Subcutaneous adipose tissue (tissue), 4 donors: Measurements from ENCODE around the gene TRIM38. TPM values are rescaled to one million over a fixed set of nuclear protein-coding genes. Genes with fewer than 3 reads are reported as not detected.

Source experiments
- CTCF ChIP-seq: fragments of 450-650 bp; IDR thresholded peaks from one replicate; pipeline ENCODE4 v1.5.1; 2016; ENCODE audit warnings: low read depth, mild to moderate bottlenecking, control low read depth, antibody characterized with exemption, moderate library complexity
- total RNA-seq, 4 donors: library from RNA; depleted of rRNA; stranded (reverse); fragments of >200 nt; gene quantifications; one replicate each; pipeline ENCODE4 v1.1.0, GENCODE V29; 2016

The TRIM38 gene
- total RNA-seq, 4 donors from 2014 or later: 10.2 to 20.4 (median 11.2) TPM

DNA sequence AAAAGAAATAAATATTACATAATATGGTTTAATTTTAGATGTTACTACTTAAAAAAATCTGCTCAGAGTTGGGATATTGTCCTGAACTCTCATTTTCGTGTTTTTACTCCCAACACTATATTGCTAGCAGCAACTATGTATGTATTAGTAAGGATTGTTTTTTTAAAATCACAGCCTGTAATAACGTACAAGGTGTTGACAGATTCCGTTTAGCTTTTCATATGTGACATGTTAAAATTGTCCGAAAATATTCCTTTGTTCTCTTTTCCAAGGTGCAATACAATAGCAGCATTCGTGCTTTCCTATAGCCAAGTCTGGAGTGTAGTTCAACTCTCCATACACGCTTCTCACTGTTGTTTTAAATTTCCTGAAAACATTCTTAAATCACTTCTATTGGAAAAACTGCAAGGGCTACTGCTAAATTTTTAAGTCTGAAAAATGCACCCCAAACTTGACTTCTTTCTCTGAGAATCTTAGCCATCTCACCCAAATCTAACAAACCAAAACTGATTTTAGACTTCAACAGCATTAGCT is 65.7 kb downstream of the TRIM38 start:
- no peak for TF ChIP-seq CTCF

DNA sequence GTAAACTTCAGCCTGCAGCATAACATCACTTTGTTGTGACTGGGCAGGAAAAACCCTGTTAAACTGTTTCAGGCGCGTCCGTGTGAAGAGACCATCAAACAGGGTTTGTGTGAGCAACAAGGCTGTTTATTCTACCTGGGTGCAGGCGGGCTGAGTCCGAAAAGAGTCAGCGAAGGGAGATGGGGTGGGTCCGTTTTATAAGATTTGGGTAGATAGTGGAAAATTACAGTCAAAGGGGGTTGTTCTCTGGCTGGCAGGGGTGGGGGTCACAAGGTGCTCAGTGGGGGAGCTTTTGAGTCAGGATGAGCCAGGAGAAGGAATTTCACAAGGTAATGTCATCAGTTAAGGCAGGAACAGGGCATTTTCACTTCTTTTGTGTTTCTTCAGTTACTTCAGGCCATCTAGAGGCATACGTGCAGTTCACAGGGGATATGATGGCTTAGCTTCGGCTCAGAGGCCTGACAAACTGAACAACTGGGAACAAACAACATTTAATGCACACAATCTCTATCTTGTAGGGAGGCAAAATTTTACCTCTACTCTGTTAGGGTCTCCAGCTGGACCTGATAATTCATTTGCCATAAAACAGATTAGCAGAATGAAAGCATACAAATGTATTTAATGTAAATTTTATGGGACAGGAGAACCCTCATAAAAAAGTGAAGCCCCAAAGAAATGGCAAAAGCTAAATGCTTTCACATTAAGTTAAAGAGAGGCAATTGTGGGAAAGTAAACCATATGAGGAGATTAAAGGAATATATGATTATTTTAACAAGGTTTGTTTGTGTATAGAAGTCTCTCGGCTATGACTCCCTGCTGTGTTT is 66.4 kb downstream of the TRIM38 start:
- no peak for TF ChIP-seq CTCF

DNA sequence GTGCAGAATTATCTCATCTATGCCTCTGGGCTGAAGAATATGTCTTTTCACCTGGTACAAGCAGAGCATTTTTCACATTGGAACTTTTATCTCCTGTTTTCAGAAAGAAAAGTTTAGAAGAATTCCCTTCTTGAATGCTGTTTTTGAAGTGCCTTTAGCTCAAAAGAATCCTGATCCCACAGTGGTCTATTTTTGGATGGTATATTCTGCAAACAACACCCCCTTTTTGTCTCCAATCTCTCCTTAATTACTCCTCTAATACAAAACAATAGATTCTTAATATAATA is 66.9 kb downstream of the TRIM38 start:
- TF ChIP-seq CTCF: no peak

GRCh38 chr6:26029857-26030653 is 67.5 kb downstream of the TRIM38 start:
- no peak for TF ChIP-seq CTCF

DNA sequence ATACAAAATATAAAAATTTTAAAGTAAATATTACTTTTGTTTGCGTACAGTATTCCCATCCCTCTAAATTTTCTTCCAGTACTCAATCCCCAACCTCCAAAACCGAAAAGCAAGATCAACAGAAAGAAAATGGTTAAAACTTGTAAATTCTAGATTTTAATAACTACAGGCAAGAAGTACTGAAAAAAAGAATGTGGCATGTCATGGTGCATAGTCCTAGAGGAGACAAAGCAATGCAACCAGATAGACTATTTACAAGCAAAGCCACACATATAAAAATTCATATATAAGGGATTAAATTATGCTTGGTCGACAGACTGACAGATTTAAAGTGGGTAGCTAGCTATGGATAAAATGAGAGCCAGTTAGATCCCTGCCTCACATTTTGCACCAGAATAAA is 68.1 kb downstream of the TRIM38 start:
- no peak for TF ChIP-seq CTCF

- TF ChIP-seq CTCF: no peak
These were observed 68.6 kb downstream of the TRIM38 start for GRCh38 chr6:26031151-26031594.

DNA sequence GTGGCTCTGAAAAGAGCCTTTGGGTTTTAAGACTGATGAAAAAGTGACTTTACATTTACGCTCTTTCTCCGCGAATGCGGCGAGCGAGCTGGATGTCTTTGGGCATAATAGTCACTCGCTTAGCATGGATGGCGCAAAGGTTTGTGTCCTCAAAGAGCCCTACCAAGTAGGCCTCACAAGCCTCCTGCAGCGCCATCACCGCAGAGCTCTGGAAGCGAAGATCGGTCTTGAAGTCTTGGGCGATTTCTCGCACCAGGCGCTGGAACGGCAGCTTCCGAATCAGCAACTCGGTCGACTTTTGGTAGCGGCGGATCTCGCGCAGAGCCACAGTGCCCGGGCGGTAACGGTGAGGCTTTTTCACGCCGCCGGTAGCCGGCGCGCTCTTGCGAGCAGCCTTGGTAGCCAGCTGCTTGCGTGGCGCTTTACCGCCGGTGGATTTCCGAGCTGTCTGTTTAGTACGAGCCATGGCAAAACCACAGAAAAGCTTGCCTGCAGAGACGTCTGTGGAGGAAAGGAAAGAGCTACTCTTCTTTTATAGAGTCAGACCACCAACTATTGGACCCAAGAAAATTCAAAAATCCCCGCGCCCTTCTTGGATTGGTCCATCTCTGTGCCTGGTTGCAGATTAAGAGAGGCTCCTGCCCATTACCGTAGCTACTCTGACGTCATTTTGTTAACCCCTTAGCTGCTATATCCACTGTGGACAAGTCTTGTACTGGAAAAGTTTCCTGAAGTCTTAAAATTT is 69.2 kb downstream of the TRIM38 start:
- TF ChIP-seq CTCF: no peak
